Stimulated activated CD4-positive, alpha-beta T cell treated with anti-CD3 and anti-CD28 coated beads, Interleukin-2, amount 100 ng/mL, for 24 hours (primary cell): ENCODE measurements around the gene RAD51D.
"Not testable (repeated sequence)": the region's sequence is repeated elsewhere in the genome, so short reads cannot be mapped to it uniquely, and the experiment has no call there.

ENCODE experiments used
- DNase-seq, 2 donors: peaks; one replicate each; pipeline ENCODE4 v3.0.0-alpha.2; 2020

RAD51D gene

GRCh38 chr17:35064516-35065215 lies 55.0 kb downstream of the RAD51D start:
- DNase-seq: no peak

GRCh38 chr17:35063514-35064223 lies 56.0 kb downstream of the RAD51D start, which contains the start of gene RFFL:
RFFL (minus strand) TSS chr17:35063707; CDS start chr17:35026553, 37,154 bp downstream.
- peak; percentile 83 to 87 for DNase-seq

DNA sequence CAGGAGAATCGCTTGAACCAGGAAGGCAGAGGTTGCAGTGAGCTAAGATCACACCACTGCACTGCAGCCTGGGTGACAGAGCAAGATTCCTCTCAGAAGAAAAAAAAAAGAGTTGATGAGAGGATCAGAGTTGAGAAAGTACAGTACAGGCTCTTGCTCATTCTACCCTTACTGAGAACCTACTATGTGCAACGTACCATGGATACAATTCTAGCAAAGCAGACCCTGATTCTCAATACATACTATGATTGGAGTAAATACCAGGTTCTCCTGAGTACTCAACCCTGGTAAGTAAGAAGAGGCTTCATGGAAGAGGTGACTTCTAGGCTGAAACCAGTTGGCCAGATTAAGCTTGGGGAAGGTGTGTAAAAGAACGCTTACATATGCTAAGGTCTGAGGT lies 57.4 kb downstream of the RAD51D start:
- DNase-seq: no peak

DNA sequence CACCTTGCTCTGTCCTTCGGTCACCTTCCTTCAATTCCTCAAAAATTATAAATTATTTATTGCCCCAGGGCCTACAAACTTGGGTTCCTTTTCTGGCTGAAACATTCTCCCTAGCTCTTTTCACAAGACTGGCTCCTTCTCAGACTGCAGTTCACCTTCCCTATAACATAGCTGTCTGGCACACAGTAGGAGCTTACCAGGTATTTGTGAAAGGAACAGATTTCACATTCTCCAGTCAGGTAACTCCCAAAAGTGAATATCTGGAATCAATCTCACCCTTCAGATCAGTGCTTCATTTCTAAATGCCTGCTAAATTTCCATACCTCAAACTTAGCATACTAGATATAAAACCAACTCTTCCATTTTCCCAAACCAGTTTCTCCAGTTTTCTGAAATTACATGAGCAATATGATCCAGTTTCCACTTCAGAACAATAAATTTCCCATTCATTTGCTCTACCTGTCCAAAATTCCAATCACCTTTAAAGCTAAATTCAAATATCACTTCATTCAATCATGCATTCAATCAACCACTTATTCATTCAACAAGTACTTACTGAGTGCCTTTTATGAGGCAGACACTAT lies 62.2 kb downstream of the RAD51D start:
- no peak for DNase-seq

DNA sequence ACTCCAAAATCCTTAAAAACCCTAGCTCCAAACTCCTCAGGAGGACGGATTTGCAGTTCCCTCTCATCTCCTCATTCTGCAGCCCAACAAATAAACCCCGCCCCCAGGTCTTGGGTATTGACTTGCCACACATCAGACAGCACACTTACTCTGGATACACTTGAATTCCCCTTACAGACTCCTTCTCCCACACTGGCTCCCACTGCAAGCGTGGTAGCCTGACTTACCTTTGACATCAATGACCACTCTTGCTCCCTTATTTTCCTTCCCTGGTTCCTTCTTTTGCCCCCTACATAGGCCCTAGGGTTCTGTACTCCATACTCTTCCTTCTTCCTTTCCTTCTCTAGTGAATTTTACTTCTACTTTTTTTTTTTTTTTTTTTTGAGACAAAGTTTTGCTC lies 63.6 kb downstream of the RAD51D start:
- no peak for DNase-seq

GRCh38 chr17:35053204-35053603 lies 66.5 kb downstream of the RAD51D start:
- no peak for DNase-seq

DNA sequence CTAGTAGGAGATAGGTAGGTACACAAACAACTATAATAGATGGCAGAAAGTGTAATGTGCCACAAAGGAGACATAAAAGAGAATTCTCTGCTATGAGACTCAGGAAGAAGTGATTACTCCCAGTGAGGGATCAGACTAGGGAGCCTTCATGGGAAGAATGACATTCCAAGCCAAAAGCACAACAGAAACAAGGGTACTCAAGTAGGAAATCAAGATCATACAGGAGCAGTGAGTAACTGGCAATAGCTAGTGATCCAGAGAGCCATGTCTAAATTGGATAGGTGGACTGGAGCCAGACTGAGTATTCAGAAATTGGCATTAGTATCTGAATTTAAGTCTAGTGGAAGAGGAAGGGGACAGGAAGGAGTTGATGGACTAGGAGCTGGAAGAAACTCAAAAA lies 66.9 kb downstream of the RAD51D start:
- no peak for DNase-seq

GRCh38 chr17:35052241-35052610 lies 67.4 kb downstream of the RAD51D start:
- no peak for DNase-seq

DNA sequence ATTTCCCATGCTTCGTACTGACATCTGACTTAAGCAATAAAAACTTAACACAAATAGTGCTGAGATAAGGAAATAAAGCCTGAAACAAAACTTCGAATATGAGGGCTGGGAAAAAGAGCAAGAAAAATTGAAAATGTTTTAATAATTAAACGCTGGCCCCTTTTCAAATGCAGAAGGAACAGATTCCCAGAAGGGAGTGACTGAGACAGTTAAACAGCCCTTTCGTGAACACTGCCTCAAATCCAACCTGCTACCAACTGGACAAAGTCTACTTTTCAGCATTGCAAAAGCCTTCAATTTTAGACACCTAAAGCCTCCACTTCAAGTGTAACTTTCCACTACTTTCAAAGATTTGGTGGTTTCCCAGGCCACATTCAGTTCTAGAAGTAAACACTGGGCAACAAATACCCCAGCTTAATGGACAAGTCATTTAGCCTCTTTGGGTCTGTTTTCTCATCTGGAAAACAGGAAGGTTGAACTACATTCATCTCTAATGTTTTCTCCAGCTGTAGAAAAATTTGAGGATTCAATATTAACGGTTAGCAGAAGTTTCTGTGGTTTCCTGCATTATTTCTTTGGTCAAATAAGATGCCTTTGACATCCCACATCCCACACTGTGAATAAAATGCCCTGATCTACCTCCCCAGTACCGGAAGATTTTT lies 68.0 kb downstream of the RAD51D start:
- no peak for DNase-seq

- DNase-seq: peak in 1 of 2 donors; percentile 24
Measured at GRCh38 chr17:35051183-35051578, 68.5 kb downstream of the RAD51D start.

DNA sequence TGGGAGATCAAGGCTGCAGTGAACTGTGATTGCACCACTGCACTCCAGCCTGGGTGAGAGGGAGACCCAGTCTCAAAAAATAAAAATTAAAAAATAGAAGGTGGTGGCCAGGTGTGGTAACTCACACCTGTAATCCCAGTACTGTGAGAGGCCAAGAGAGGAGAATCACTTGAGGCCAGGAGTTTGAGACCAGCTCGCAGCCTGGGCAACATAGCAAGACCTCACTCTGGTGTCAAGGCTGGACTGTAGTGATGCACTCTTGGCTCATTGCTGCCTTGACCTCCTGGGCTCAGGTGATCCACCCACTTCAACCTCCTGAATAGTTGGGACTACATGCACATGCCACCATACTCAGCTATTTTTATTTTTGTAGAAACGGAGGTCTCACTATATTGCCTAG lies 69.5 kb downstream of the RAD51D start:
- DNase-seq: no peak

DNA sequence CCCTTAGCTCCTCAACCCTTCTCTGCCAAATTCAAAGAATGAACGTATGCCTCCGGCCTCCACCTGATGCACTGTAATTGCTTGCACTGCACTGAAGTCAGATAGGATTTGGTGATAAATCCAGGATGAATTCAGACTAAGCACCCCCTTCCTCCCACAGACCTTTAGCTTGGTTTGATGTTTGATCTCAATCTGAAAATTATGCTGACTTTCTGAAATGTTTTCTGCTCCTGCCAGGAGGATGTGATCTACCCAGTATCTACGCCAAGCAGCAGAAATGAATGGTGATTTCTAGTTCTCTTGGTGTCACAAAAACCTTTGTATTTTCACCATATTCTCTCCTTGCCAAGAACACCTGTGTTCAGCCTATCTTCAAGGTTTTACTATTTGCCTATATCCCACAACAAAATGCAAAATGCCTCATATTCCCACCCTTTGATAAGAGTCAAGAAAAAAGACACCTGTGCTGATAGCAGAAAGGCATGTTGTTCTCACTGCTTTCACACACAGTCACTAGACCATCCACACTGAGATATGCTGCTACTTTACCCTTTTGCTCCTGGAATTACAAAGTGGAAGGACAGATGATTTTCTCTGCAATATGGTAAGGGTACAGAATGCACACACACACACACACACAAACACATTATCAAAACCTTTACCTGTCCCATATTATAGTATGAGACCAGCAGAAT lies 70.8 kb downstream of the RAD51D start:
- DNase-seq: no peak

- peak; percentile 41 to 65 for DNase-seq
Measured at GRCh38 chr17:35046740-35047283, 72.8 kb downstream of the RAD51D start.

DNA sequence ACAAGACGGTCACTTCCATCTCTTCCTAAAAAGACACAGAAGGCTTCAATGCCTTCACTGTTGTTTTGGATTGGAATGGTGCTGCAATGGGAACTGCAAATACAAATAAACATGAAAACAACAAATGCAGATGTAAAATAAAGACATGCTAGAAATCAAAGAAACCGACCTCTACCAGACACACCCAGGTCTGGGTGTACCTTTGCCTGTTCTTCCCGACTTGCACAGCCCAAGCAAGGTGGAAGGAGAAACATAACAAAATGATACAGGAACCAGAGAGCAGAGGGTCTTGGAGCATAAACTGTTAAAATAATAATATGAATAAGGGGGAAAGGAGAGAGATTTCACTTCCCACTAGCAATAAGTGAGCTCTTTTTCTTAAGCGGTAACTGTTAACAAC lies 73.4 kb downstream of the RAD51D start:
- DNase-seq: no peak

GRCh38 chr17:35045458-35045979 lies 74.1 kb downstream of the RAD51D start:
- DNase-seq: not testable (repeated sequence)

DNA sequence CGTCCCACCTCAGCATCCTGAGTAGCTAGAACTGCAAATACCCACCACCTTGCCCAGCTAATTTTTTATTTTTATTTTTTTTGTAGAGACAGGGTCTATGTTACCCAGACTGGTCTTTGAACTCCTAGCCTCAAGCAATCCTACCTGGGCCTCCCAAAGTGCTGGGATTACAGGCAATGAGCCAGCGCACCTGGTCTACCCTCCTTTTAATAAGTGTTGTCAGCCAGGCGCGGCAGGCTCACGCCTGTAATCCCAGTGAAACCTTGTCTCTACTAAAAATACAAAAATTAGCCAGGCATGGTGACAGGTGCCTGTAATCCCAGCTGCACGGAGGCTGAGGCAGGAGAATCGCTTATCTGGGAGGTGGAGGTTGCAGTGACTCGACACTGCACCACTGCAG lies 75.5 kb downstream of the RAD51D start:
- no peak for DNase-seq
